RPMI8226 (cell line): Measurements from ENCODE around the gene MACO1.
"Not testable (repeated sequence)": the region's sequence is repeated elsewhere in the genome, so short reads cannot be mapped to it uniquely, and the experiment has no call there.

ENCODE experiments used
- DNase-seq: peaks from one replicate; pipeline ENCODE4 v3.0.0-alpha.2; 2015

The MACO1 gene

GRCh38 chr1:25425098-25426085 lies 5.3 kb upstream of the MACO1 start:
- DNase-seq: no peak

GRCh38 chr1:25427696-25428095 lies 3.0 kb upstream of the MACO1 start:
- no peak for DNase-seq

- no peak for DNase-seq
These were observed 2.1 kb upstream of the MACO1 start for GRCh38 chr1:25428475-25429166.

GRCh38 chr1:25430967-25431881 lies 527 bp downstream of the MACO1 start:
- DNase-seq: peak; percentile 20

- DNase-seq: no peak
These were observed 1.4 kb downstream of the MACO1 start for GRCh38 chr1:25431955-25432719.

- no peak for DNase-seq
These were observed 2.2 kb downstream of the MACO1 start for GRCh38 chr1:25432749-25433388.

- DNase-seq: no peak
These were observed 2.9 kb downstream of the MACO1 start for GRCh38 chr1:25433389-25434186.

- DNase-seq: peak; percentile 18
These were observed 4.9 kb downstream of the MACO1 start for GRCh38 chr1:25435397-25436108.

GRCh38 chr1:25437672-25438071 lies 7.0 kb downstream of the MACO1 start:
- DNase-seq: no peak

- DNase-seq: no peak
These were observed 8.6 kb downstream of the MACO1 start for GRCh38 chr1:25439287-25439686.

GRCh38 chr1:25442178-25442577 lies 11.5 kb downstream of the MACO1 start:
- no peak for DNase-seq

GRCh38 chr1:25443030-25443699 lies 12.5 kb downstream of the MACO1 start:
- DNase-seq: no peak

- DNase-seq: not testable (repeated sequence)
These were observed 13.9 kb downstream of the MACO1 start for GRCh38 chr1:25444604-25445003.

- DNase-seq: no peak
These were observed 15.4 kb downstream of the MACO1 start for GRCh38 chr1:25445993-25446538.

- DNase-seq: no peak
These were observed 16.9 kb downstream of the MACO1 start for GRCh38 chr1:25447547-25447946.

- no peak for DNase-seq
These were observed 20.2 kb downstream of the MACO1 start for GRCh38 chr1:25450891-25451290.

GRCh38 chr1:25451908-25452307 lies 21.2 kb downstream of the MACO1 start:
- no peak for DNase-seq

- DNase-seq: no peak
These were observed 25.8 kb downstream of the MACO1 start for GRCh38 chr1:25456502-25456901.
